ENCODE data around the gene TALDO1.
A peak's percentile ranks its signal among the peaks of the same experiment; 100 is the strongest.

TALDO1 gene

DNA sequence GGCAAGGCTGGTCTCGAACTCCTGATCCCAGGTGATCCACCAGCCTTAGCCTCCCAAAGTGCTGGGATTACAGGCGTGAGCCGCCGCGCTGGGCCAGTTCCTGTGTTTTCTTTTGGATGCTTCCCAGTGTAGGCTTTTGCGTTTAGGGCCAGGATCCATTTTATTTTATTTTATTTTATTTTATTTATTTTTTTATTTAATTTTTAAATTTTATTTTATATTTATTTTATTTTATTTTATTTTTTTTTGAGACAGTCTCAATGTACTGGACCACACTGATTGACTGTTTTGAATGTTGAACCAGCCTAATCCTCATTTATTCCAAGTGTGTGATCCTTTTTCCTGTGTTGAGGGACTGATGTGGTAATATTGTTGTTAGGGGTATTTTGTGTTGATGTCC, 32.8 kb upstream of the TALDO1 start:
- no peak for DNase-seq (ENCODE audit: low read depth in 3 of 3)

- DNase-seq (ENCODE audit: low read depth in 3 of 3): no peak
Observed at GRCh38 chr11:719214-720016, 27.8 kb upstream of the TALDO1 start.

DNA sequence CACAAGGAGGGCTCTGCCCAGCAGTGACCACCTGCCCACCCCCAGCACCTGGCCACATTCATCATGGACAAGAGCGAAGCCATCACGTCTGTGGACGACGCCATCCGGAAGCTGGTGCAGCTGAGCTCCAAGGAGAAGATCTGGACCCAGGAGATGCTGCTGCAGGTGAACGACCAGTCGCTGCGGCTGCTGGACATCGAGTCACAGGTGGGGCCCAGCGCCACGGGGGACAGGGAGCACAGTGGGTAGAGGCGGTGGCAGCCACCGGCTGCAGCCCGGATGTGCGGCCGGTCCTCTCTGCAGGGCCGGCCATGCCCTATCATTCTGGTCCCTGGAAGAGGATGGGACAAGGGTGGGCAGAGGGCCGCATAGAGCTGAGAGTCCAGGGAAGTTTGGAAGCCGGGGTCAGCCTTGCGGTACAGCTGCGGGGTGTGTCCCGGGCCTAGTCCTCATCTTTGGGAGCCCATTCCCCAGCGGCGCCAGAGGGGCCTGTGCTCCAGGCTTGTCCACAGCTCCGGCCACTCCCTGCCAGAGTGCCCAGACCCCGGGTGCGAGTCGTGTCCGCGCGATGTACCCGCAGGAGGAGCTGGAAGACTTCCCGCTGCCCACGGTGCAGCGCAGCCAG, 27.1 kb upstream of the TALDO1 start:
- DNase-seq (ENCODE audit: low read depth in 3 of 3): no peak

- no peak for DNase-seq (ENCODE audit: low read depth in 3 of 3)
Observed at GRCh38 chr11:720642-721246, 26.5 kb upstream of the TALDO1 start.

DNA sequence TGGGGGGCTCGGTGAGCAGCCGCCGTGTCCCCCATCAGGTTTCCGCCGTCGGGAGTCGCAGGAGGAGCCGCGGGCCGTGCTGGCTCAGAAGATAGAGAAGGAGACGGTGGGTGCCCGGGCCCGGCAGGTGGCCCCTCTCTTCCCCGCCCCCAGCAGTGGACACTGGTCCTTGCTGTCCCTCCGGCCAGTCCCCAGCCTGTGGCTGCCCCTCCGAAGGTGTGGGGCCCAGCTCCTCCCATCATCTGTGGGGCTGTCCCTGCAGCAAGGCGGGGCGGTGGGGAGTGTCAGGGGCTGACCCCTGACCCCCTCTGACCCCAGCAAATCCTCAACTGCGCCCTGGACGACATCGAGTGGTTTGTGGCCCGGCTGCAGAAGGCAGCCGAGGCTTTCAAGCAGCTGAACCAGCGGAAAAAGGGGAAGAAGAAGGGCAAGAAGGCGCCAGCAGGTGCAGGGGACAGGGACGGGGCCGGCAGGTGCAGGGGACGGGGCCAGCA, 26.0 kb upstream of the TALDO1 start:
- no peak for DNase-seq (ENCODE audit: low read depth in 3 of 3)

GRCh38 chr11:721741-722345, 25.4 kb upstream of the TALDO1 start:
- peak in 1 of 3 experiments; percentile 46 for DNase-seq (ENCODE audit: low read depth in 3 of 3)

GRCh38 chr11:722346-722811, 24.9 kb upstream of the TALDO1 start:
- DNase-seq (ENCODE audit: low read depth in 3 of 3): no peak

GRCh38 chr11:723120-723883, 24.0 kb upstream of the TALDO1 start:
- no peak for DNase-seq (ENCODE audit: low read depth in 3 of 3)

DNA sequence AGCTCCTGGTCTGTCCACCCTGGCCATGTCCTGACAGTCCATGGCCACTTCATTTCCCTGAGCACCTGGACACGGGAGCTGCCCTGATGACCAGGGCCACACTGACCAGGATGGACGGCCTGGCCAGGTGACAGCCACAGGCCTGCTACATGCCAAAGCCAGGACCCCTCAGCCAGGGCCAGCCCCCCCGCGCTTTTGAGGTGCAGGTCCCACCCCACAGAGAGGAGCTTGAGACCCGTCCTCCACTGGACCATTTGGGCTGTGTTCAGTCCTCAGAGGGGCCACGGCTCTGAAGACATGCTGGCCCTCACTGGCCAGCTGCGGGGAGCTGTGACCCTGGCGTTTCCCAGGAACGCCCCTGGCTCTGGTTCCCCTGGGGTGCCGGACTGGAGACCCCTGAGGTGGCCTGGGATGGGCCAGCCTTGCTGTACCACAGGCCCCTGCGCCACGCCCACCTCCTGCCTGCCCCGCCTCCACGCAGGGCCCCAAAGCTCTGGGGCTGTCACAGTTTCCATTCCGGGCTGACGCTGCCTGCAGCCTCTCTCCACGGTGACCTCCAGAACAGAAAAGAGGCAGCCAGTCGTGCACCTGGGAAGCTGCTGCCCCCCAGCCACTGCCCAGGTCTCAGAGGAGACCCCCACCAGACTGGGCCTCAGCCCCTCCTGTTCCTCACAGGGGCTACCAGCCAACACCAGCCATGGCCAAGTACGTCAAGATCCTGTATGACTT, 23.1 kb upstream of the TALDO1 start:
- DNase-seq (ENCODE audit: low read depth in 3 of 3): no peak

DNA sequence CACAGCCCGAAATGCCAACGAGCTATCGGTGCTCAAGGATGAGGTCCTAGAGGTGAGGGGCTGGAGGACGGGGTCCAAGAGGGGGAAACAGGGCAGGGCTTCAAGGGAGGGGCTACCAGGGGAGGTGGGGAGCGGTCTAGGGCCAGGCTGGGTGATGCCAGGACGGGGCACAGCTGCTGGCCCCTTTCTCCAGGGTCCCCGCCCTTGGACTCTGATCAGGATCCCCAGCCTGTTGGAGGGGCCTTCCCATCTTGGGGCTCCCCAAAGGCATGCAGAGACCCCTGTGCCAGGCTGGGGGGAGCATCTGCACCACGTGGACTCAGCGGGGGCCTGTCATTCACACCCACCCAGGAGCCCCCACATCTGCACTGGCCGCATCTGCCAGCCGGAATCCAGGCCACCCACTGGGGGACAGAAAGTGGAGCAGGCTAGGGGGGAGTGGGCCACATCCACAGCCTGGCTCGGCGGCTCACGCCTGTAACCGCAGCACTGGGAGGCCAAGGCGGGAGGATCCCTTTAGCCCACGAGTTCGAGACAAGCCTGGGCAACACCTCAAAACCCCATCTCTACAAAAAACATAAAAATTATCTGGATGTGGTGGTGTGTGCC, 22.4 kb upstream of the TALDO1 start:
- no peak for DNase-seq (ENCODE audit: low read depth in 3 of 3)

DNA sequence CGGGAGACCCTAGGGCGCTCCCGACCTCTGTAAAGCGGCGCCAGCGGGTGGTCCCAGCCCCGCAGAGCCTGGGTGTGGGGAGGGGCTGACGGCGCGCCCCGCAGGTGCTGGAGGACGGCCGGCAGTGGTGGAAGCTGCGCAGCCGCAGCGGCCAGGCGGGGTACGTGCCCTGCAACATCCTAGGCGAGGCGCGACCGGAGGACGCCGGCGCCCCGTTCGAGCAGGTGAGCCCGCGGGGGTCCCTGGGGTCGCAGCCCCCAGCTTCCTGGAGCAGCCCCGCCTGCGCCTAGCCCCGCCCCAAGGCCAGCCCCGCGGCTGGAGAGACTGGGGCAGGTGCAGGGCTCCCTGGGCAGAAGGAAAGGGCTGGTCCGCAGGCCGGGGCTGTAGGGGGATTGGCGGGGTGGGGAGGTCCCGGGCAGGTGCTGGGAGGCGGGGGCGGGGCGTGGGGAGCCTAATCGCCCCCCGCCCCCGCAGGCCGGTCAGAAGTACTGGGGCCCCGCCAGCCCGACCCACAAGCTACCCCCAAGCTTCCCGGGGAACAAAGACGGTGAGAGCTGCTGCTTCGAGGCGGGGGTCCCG, 21.6 kb upstream of the TALDO1 start:
- no peak for DNase-seq (ENCODE audit: low read depth in 3 of 3)

DNA sequence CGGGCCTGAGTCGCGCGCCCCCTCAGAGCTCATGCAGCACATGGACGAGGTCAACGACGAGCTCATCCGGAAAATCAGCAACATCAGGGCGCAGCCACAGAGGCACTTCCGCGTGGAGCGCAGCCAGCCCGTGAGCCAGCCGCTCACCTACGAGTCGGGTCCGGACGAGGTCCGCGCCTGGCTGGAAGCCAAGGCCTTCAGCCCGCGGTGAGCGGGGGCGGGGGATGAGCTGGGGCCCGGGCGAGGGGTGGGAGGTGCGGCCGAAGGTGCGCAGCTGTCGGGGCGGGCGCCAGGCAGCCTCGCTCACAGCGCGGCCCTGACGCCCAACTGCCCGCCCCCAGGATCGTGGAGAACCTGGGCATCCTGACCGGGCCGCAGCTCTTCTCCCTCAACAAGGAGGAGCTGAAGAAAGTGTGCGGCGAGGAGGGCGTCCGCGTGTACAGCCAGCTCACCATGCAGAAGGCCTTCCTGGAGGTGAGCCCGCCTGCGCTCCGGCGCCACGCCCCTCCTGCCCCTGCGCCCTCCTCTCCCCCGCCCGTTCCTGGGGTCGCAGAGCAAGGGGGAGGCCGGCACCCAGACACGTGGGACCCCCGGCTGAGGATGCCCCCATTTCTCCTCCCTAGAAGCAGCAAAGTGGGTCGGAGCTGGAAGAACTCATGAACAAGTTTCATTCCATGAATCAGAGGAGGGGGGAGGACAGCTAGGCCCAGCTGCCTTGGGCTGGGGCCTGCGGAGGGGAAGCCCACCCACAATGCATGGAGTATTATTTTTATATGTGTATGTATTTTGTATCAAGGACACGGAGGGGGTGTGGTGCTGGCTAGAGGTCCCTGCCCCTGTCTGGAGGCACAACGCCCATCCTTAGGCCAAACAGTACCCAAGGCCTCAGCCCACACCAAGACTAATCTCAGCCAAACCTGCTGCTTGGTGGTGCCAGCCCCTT, 20.7 kb upstream of the TALDO1 start:
- DNase-seq (ENCODE audit: low read depth in 3 of 3): peak in 1 of 3 experiments; percentile 53

DNA sequence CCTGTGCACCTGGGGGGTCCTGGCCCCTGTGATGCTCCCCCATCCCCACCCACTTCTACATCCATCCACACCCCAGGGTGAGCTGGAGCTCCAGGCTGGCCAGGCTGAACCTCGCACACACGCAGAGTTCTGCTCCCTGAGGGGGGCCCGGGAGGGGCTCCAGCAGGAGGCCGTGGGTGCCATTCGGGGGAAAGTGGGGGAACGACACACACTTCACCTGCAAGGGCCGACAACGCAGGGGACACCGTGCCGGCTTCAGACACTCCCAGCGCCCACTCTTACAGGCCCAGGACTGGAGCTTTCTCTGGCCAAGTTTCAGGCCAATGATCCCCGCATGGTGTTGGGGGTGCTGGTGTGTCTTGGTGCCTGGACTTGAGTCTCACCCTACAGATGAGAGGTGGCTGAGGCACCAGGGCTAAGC, 20.0 kb upstream of the TALDO1 start:
- DNase-seq (ENCODE audit: low read depth in 3 of 3): no peak

- DNase-seq (ENCODE audit: low read depth in 3 of 3): peak; percentile 58 to 80 (median 62)
Observed at GRCh38 chr11:727859-728748, 19.2 kb upstream of the TALDO1 start.

DNA sequence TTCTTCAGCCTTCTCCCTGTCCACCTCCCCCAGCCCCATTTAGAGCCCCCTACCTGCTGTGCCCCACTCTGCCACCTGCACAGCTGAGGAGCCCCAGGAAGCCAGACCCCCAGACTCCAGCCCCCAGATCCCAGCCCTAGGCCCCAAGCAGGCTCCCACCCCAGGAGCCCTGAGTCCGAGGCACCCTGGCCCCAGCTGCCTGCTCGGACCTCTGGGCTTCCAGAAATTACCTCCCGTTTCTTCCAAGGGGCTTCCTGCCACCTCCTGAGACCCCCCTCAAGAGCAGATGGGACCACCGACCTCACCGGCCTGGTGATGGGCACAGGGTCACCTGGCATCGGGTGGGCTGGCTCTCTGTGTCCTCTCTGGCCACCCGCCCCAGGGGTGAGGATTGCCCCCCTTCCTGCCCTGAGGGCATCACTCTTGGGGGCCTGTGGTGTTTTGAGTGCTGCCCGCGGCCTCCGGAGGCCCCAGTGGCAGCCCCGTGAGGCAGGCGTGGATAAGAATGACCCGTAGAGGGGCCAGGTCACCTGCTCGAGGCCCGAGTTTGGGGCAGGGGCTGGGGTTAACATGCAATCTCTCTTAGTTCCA, 18.3 kb upstream of the TALDO1 start:
- DNase-seq (ENCODE audit: low read depth in 3 of 3): no peak

GRCh38 chr11:729492-730074, 17.7 kb upstream of the TALDO1 start:
- no peak for DNase-seq (ENCODE audit: low read depth in 3 of 3)

DNA sequence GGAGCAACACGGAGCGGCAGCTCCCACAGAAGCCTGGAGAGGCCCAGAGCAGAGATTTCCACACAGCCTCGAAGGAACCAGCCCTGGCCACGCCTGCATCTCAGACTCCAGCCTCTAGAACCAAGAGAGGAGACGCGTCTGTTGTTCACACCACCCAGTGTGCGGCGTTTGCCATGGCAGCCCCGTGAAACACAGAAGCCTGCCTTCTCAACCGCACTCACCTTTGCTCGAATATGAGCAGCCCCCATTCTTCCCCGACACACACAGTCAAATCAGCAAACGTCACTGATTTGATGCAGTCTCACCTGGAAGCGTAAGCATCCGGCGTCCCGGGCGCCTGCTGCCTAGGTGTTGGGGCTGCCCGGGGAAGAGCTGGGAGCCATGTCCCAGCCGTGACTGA, 14.2 kb upstream of the TALDO1 start:
- DNase-seq (ENCODE audit: low read depth in 3 of 3): no peak

Data from stimulated activated CD4-positive, alpha-beta T cell treated with anti-CD3 and anti-CD28 coated beads, TNF-alpha, amount 100 ng/mL, for 24 hours (primary cell).